IPS-15b (cell line): ENCODE data around the gene MYPOP.

Experiments used
- H3K27me3 ChIP-seq: one replicate; pipeline ENCODE4 v1.6.1; 2013; ENCODE audit warnings: low read length; ENCODE audit not compliant: control insufficient read depth, insufficient read depth
- H3K36me3 ChIP-seq: one replicate; pipeline ENCODE4 v1.6.1; 2013; ENCODE audit warnings: low read length; ENCODE audit not compliant: control insufficient read depth, insufficient read depth
- H3K4me1 ChIP-seq: one replicate; pipeline ENCODE4 v1.6.1; 2013; ENCODE audit warnings: mild to moderate bottlenecking, low read length; ENCODE audit not compliant: control insufficient read depth, insufficient read depth
- H3K4me3 ChIP-seq: one replicate; pipeline ENCODE4 v1.5.1; 2013; ENCODE audit warnings: low read depth, low read length
- H3K9ac ChIP-seq: one replicate; pipeline ENCODE4 v1.6.1; 2013; ENCODE audit warnings: low read depth, mild to moderate bottlenecking, low read length
- H3K9me3 ChIP-seq: one replicate; pipeline ENCODE4 v1.6.1; 2013; ENCODE audit warnings: mild to moderate bottlenecking, low read length; ENCODE audit not compliant: control insufficient read depth, insufficient read depth

MYPOP gene

GRCh38 chr19:45848922-45849321 is 53.5 kb downstream of the MYPOP start:
- H3K36me3 ChIP-seq: peaks cover 56% of the 10 kb centered on the region
- no peak overlapping the region for H3K9ac ChIP-seq
- H3K27me3 ChIP-seq: no peaks in the 10 kb centered on the region
- no peak overlapping the region for H3K4me3 ChIP-seq
- no peaks in the 10 kb centered on the region for H3K9me3 ChIP-seq
- H3K4me1 ChIP-seq: no peaks in the 10 kb centered on the region

GRCh38 chr19:45847663-45848062 is 54.8 kb downstream of the MYPOP start:
- no peak overlapping the region for H3K4me3 ChIP-seq
- peaks cover 54% of the 10 kb centered on the region for H3K36me3 ChIP-seq
- H3K4me1 ChIP-seq: no peaks in the 10 kb centered on the region
- no peaks in the 10 kb centered on the region for H3K27me3 ChIP-seq
- H3K9me3 ChIP-seq: no peaks in the 10 kb centered on the region
- H3K9ac ChIP-seq: no peak overlapping the region

GRCh38 chr19:45842198-45842597 is 60.2 kb downstream of the MYPOP start:
- peaks cover 42% of the 10 kb centered on the region for H3K36me3 ChIP-seq
- no peak overlapping the region for H3K9ac ChIP-seq
- no peaks in the 10 kb centered on the region for H3K27me3 ChIP-seq
- no peaks in the 10 kb centered on the region for H3K9me3 ChIP-seq
- H3K4me1 ChIP-seq: no peaks in the 10 kb centered on the region
- H3K4me3 ChIP-seq: no peak overlapping the region
